NCI-H187 treated with DMSO at 0.1 percent for 48 hours (cell line): ENCODE data around the gene NBEA.
"Not testable (repeated sequence)": the region's sequence is repeated elsewhere in the genome, so short reads cannot be mapped to it uniquely, and the experiment has no call there.

ENCODE experiments used
- DNase-seq: peaks from one replicate; lab custom pipeline; 2025; lab: John Stamatoyannopoulos, UW

The NBEA gene

DNA sequence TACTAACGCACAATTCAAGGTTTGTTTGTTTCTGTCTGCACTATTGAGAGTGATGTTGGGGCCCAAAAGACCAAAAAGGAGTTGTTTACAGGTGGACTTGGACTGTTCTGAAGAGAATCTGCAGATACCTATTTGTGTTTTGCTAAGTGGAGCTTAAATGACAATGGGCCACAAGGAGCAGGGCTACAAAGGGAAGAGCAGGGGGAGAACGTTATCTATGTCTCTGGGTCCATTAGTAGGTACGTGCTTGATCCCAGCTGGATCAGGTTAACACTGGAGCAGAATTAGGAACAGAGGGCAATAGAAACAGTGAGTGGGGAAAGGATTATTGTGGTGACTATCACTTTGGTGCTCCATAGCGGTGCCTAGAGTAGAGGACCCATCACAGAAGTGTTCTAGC lies 22.5 kb downstream of the NBEA start:
- DNase-seq = no peak

GRCh38 chr13:34967851-34968562 lies 25.9 kb downstream of the NBEA start:
- DNase-seq = no peak

GRCh38 chr13:34969539-34969938 lies 27.5 kb downstream of the NBEA start:
- DNase-seq = not testable (repeated sequence)

- DNase-seq = no peak
Observed at GRCh38 chr13:34970961-34971360, 28.9 kb downstream of the NBEA start.

- no peak for DNase-seq
Observed at GRCh38 chr13:34971473-34971872, 29.4 kb downstream of the NBEA start.

GRCh38 chr13:34985199-34985598 lies 43.1 kb downstream of the NBEA start:
- DNase-seq = not testable (repeated sequence)

GRCh38 chr13:34988330-34988791 lies 46.3 kb downstream of the NBEA start:
- no peak for DNase-seq

GRCh38 chr13:34990399-34991214 lies 48.5 kb downstream of the NBEA start:
- no peak for DNase-seq

- no peak for DNase-seq
Observed at GRCh38 chr13:34993470-34993869, 51.4 kb downstream of the NBEA start.

DNA sequence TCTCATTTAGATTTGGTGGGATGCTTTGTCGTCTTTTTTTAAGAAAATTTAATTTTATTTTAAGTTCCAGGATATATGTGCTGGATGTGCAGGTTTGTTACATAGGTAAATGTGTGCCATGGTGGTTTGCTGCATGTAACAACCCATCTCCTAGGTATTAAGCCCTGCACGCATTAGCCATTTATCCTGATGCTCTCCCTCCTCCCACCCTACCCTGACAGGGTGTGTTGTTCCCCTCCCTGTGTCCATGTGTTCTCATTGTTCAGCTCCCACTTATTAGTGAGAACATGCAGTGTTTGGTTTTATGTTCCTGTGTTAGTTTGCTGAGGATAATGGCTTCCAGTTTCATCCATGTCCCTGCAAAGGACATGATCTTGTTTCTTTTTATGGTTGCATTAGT lies 61.7 kb downstream of the NBEA start:
- not testable (repeated sequence) for DNase-seq

GRCh38 chr13:35005051-35005450 lies 63.0 kb downstream of the NBEA start:
- DNase-seq = no peak

GRCh38 chr13:35014606-35015213 lies 72.6 kb downstream of the NBEA start:
- no peak for DNase-seq

- DNase-seq = no peak
Observed at GRCh38 chr13:35016362-35017112, 74.5 kb downstream of the NBEA start.

- no peak for DNase-seq
Observed at GRCh38 chr13:35025314-35025713, 83.2 kb downstream of the NBEA start.

DNA sequence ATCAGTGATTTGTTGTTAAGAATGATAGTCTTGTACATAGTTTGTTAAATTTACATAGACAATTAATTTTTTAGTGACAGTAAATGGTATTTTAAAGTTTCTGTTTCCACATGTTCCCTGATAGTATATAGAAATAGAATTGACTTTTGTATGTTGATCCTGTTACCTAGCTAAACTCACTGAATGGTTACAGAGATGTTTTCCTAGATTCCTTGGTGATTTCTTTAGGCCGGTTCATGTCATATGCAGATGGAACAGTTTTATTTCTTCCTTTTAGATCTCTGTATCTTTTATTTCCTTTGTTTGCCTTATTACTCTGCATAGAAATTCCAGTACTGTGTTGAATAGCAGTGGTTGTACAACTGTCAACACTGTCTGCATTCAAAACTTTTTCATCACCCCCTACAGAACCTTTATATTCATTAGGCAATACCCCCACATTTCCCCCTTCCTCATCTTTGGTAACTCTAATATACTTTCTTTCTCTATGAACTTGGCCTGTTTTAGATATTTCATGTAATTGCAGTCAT lies 86.3 kb downstream of the NBEA start:
- no peak for DNase-seq

GRCh38 chr13:35039012-35039411 lies 96.9 kb downstream of the NBEA start:
- DNase-seq = no peak

GRCh38 chr13:35046587-35046986 lies 104.5 kb downstream of the NBEA start:
- DNase-seq = no peak

- no peak for DNase-seq
Observed at GRCh38 chr13:35055705-35056104, 113.6 kb downstream of the NBEA start.

DNA sequence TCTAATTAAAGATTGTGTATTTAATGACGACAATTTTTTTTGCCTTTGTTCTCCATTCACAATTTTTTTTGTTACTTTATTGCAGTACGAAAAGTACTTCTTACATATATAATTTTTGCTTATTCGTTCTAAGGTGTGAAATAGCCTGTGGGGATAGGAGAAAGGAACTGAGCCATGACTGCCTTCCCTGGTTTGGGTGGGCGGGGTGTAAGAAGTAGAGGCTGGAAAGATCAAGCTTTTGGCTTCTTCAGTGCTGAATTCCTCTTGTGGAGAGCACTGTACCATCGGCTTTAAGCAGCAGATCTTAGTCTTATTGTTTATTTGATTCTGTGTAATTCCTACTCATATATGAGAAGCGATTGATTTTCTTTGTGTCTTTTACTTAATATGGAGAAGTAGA lies 115.8 kb downstream of the NBEA start:
- no peak for DNase-seq

- DNase-seq = not testable (repeated sequence)
Observed at GRCh38 chr13:35058585-35058984, 116.5 kb downstream of the NBEA start.

GRCh38 chr13:35086667-35087066 lies 144.6 kb downstream of the NBEA start:
- DNase-seq = no peak

DNA sequence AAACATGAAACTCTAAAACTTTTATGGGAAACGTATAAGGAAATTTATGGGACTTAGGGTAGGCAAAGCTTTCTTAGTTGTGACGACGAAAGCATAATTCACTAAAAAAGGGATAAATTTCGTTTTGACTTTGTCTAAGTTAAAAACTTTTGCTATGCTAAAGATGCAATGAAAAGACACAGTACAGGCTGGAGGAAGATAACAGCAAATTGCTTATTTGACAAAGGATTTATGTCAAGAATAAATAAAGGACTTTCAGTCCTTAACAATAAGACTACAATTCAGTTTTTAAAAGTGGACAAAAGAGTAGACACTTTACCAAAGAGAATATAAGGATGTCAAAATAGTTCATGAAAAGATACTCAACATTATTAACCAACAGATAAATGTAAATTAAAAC lies 150.2 kb downstream of the NBEA start:
- no peak for DNase-seq
